GM18873 (cell line): ENCODE data around the gene EPAS1.

Source experiments
- ATAC-seq: cut with Tn5 transposase; IDR thresholded peaks from one replicate; pipeline ENCODE4 v1.9.1; 2021; ENCODE audit warnings: mild to moderate bottlenecking, moderate library complexity, moderate number of reproducible peaks; ENCODE audit not compliant: unreplicated experiment, low FRiP score

EPAS1 gene

GRCh38 chr2:46358713-46359112 is 61.5 kb downstream of the EPAS1 start:
- ATAC-seq: no peak

GRCh38 chr2:46360303-46360702 is 63.1 kb downstream of the EPAS1 start:
- ATAC-seq: no peak

GRCh38 chr2:46361920-46362666 is 64.9 kb downstream of the EPAS1 start:
- ATAC-seq: no peak

GRCh38 chr2:46362667-46363012 is 65.4 kb downstream of the EPAS1 start:
- no peak for ATAC-seq

- no peak for ATAC-seq
Measured at GRCh38 chr2:46363535-46364170, 66.4 kb downstream of the EPAS1 start.

GRCh38 chr2:46364797-46365457 is 67.7 kb downstream of the EPAS1 start:
- ATAC-seq: no peak

GRCh38 chr2:46365913-46366667 is 68.9 kb downstream of the EPAS1 start:
- ATAC-seq: no peak

- ATAC-seq: no peak
Measured at GRCh38 chr2:46366668-46367052, 69.5 kb downstream of the EPAS1 start.

GRCh38 chr2:46367286-46367685 is 70.1 kb downstream of the EPAS1 start:
- ATAC-seq: no peak

GRCh38 chr2:46368401-46368800 is 71.2 kb downstream of the EPAS1 start:
- ATAC-seq: no peak

GRCh38 chr2:46369783-46370182 is 72.6 kb downstream of the EPAS1 start:
- no peak for ATAC-seq

GRCh38 chr2:46371854-46372253 is 74.6 kb downstream of the EPAS1 start:
- ATAC-seq: no peak

GRCh38 chr2:46372475-46372874 is 75.3 kb downstream of the EPAS1 start:
- no peak for ATAC-seq

GRCh38 chr2:46373238-46373637 is 76.0 kb downstream of the EPAS1 start:
- ATAC-seq: no peak

- no peak for ATAC-seq
Measured at GRCh38 chr2:46375566-46376125, 78.4 kb downstream of the EPAS1 start.

- ATAC-seq: no peak
Measured at GRCh38 chr2:46376586-46376985, 79.4 kb downstream of the EPAS1 start.

- no peak for ATAC-seq
Measured at GRCh38 chr2:46377101-46377581, 79.9 kb downstream of the EPAS1 start.

GRCh38 chr2:46377666-46378560 is 80.7 kb downstream of the EPAS1 start:
- ATAC-seq: no peak

- ATAC-seq: no peak
Measured at GRCh38 chr2:46378616-46379015, 81.4 kb downstream of the EPAS1 start.
